CD4-positive, alpha-beta memory T cell (primary cell): Measurements from ENCODE around the gene GASK1A. TPM values are rescaled to one million over a fixed set of nuclear protein-coding genes. Genes with fewer than 3 reads are reported as not detected.
A peak's percentile ranks its signal among the peaks of the same experiment; 100 is the strongest.

Source experiments
- CTCF ChIA-PET: fragments of 350-600 bp; sonication (Branson Sonifier 250); formaldehyde crosslinking; loops from one replicate; lab custom pipeline; 2021; ENCODE audit warnings: inconsistent platforms; ENCODE audit not compliant: partially characterized antibody; lab: Charles Lee
- POLR2A ChIA-PET: fragments of 350-600 bp; sonication (Branson Sonifier 250); formaldehyde crosslinking; loops from one replicate; lab custom pipeline; 2021; ENCODE audit not compliant: partially characterized antibody; lab: Charles Lee
- DNase-seq, 5 donors: peaks; one replicate each; pipeline versions ENCODE4 v3.0.0 to v3.0.0-alpha.2; 2020 to 2022; ENCODE audit warnings: mixed read lengths in 1 of 5
- H3K27ac ChIP-seq: one replicate; pipeline ENCODE4 v1.7.0; 2013; ENCODE audit warnings: low read depth, low read length
- H3K27me3 ChIP-seq: 2 replicates; pipeline ENCODE4 v1.7.0; 2013; ENCODE audit warnings: mild to moderate bottlenecking, low read length, moderate library complexity; ENCODE audit not compliant: insufficient read depth
- H3K36me3 ChIP-seq: 2 replicates; pipeline ENCODE4 v1.7.0; 2013; ENCODE audit warnings: mild to moderate bottlenecking, low read length, moderate library complexity; ENCODE audit not compliant: insufficient read depth
- H3K4me1 ChIP-seq: 2 replicates; pipeline ENCODE4 v1.7.0; 2013; ENCODE audit warnings: mild to moderate bottlenecking, low read length, moderate library complexity; ENCODE audit not compliant: insufficient read depth
- H3K4me3 ChIP-seq, 2 donors: one replicate each; pipeline ENCODE4 v1.7.0; 2013; ENCODE audit warnings: low read length in 2 of 2, mild to moderate bottlenecking in 1 of 2
- H3K9me3 ChIP-seq, 2 donors: one replicate each; pipeline ENCODE4 v1.7.0; 2013; ENCODE audit warnings: low read length in 2 of 2, control low read depth in 1 of 2; ENCODE audit not compliant: control insufficient read depth in 1 of 2
- H3K27ac Mint-ChIP-seq, 7 donors: one replicate each; pipeline ENCODE4 v1.8.0; 2020 to 2021; ENCODE audit warnings: mixed read lengths in 7 of 7, mild to moderate bottlenecking in 6 of 7, inconsistent platforms in 3 of 7, moderate library complexity in 3 of 7
- H3K27me3 Mint-ChIP-seq, 2 donors: one replicate each; pipeline ENCODE4 v1.8.0; 2020 to 2021; ENCODE audit warnings: mixed read lengths in 2 of 2
- H3K36me3 Mint-ChIP-seq, 2 donors: one replicate each; pipeline ENCODE4 v1.8.0; 2020 to 2021; ENCODE audit warnings: mixed read lengths in 2 of 2, inconsistent platforms in 1 of 2, mild to moderate bottlenecking in 1 of 2
- H3K4me1 Mint-ChIP-seq, 4 donors: one replicate each; pipeline ENCODE4 v1.8.0; 2020 to 2021; ENCODE audit warnings: mixed read lengths in 4 of 4, mild to moderate bottlenecking in 1 of 4
- H3K4me3 Mint-ChIP-seq, 8 donors: one replicate each; pipeline ENCODE4 v1.8.0; 2020 to 2021; ENCODE audit warnings: mixed read lengths in 8 of 8, mild to moderate bottlenecking in 7 of 8, moderate library complexity in 6 of 8, inconsistent platforms in 3 of 8
- H3K9me3 Mint-ChIP-seq, 8 donors: one replicate each; pipeline ENCODE4 v1.8.0; 2020 to 2021; ENCODE audit warnings: mixed read lengths in 8 of 8, mild to moderate bottlenecking in 5 of 8, inconsistent platforms in 3 of 8, moderate library complexity in 1 of 8
- intact Hi-C: fragments of 100-400 bp; cut with micrococcal nuclease; formaldehyde crosslinking; loops from one replicate; pipeline ENCODE4 v1.15.1; 2023
- polyA plus RNA-seq, 2 donors: library from polyadenylated mRNA; unstranded; fragments of 300-500 nt; fragmentation: Illumina TruSeq; gene quantifications; one replicate each; pipeline ENCODE4 v1.2.3, GENCODE V29; 2021
- total RNA-seq, 2 experiments: library from RNA; stranded (reverse); gene quantifications; one replicate each; pipeline ENCODE4 v1.2.3, GENCODE V29; 2021

GASK1A gene
- total and polyA plus RNA-seq, 4 experiments from 2014 or later, result not detected

DNA sequence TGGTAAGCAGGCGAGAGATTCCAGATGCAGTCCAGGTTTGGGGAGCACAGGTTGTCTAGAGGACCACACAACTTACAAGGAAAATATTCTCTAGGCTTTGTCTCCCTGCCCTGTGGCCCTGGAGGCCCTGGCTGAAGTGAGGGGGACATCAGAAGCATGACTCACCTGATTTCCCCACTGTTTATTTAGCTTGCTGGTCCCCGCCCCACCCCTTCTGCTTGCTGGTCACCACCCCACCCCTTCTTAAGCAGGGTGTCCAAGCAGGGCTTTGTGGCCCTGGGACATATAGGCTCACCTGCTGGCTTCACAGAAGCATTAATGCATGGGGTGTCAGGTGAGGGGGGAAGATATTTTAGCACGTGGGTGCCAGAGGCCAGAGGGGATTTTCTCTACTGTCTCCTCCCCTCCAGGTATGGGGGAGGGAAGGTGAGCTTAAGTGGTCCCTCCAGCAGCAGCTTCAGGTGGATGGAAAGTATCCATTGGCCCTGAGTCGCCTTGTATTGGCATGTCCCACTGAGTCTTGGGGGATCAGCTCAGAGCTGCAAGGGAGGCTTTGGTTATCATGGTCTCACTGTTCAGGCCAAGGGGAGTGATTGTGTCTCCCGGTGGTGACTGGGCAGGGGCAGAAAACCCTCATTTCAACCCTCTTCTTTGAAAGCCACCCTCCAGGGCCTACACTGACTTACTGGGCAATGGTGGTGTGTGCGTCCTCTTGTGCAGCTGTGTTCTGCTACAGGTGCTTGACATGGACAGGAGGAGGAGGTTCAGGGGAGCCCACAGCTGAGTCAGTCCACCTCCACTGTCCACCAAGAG is 49.8 kb downstream of the GASK1A start:
- Mint-ChIP-seq H3K4me1 (peaks cover 23 to 32% (median 27%) of the 10 kb centered on the region in 4 donors), H3K27me3 (no peaks in the 10 kb centered on the region), H3K36me3 (no peaks in the 10 kb centered on the region), H3K27ac (peak overlapping the region in 1 of 7 donors; percentile 65), H3K9me3 (peaks cover 0 to 3% (median 0%) of the 10 kb centered on the region in 8 donors), H3K4me3 (no peak overlapping the region)
- Histone ChIP-seq H3K4me3 (no peak overlapping the region), H3K36me3 (no peaks in the 10 kb centered on the region), H3K9me3 (no peaks in the 10 kb centered on the region), H3K27me3 (no peaks in the 10 kb centered on the region), H3K27ac (no peak overlapping the region), H3K4me1 (peaks cover 25% of the 10 kb centered on the region)
- intact Hi-C loops, result no loop called here
- no peak for DNase-seq
- ChIA-PET POLR2A (no interaction called here), CTCF (no interaction called here)

DNA sequence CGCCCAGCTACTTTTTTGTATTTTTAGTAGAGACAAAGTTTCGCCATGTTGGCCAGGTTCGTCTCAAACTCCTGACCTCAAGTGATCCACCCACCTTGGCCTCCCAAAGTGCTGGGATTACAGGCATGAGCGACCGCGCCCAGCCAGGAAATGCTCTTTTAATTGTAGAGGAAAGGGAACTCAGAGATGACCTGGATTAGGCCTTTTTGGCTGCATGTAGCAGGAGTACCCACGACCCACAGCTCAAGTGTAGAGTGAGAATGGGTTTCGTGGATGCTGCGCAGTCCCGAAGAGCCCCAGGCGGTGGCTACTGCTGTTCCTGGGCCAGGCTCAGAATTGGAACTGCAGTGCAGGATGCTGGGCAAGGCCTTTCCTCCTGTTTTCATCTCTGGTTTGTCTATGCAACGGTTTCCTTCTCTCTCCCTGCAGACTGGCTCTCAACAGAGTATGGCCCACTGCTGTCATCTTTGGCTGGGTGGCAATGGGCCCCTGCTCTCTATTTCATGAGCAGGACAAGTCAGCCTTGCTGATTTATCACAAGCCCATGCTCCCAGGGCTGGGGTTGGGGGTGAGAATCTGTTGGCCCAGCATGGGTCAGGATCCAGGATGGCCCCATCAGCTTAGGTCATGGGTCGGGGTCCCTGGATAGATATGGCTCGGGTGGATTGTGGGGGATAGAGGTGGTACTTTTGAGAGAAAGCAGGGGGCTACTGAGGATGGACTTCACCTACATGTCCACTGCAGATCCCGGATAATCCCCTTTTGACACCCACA is 51.2 kb downstream of the GASK1A start:
- Histone ChIP-seq H3K36me3 (no peaks in the 10 kb centered on the region), H3K27ac (no peak overlapping the region), H3K4me3 (no peak overlapping the region), H3K9me3 (no peaks in the 10 kb centered on the region), H3K4me1 (peaks cover 10% of the 10 kb centered on the region), H3K27me3 (no peaks in the 10 kb centered on the region)
- no peak for DNase-seq
- Mint-ChIP-seq H3K9me3 (no peaks in the 10 kb centered on the region), H3K27me3 (peaks cover 0 to 1% of the 10 kb centered on the region in 2 donors), H3K36me3 (no peaks in the 10 kb centered on the region), H3K27ac (peak overlapping the region in 2 of 7 donors; percentile 23 to 24), H3K4me3 (no peak overlapping the region), H3K4me1 (peaks cover 9 to 17% (median 13%) of the 10 kb centered on the region in 4 donors)
- intact Hi-C loops, result no loop called here
- ChIA-PET CTCF (no interaction called here), POLR2A (no interaction called here)

DNA sequence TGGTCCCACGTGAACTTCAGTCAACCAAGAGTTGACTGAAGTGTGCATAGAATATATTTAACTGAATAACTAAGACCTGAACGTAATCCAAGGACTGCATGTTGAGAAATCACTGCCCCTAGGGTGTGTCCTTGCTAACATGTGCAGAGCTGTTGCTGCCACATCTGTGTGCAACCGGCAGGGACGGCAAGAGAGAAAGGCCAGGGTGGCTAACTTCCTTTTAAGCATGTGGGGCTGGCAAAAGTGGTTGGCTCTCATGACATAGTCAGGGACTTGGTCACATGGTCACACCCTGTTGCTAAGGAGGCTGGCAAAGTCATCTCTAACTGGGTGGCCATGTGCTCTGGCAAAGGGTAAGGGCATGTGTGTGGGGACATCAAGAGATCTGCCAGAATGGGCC is 52.4 kb downstream of the GASK1A start:
- no peaks in the 10 kb centered on the region for H3K9me3 Mint-ChIP-seq
- H3K27ac ChIP-seq, result no peak overlapping the region
- H3K4me3 ChIP-seq, result no peak overlapping the region
- DNase-seq, result no peak
- no peak overlapping the region for H3K4me3 Mint-ChIP-seq
- no peaks in the 10 kb centered on the region for H3K27me3 ChIP-seq
- H3K9me3 ChIP-seq, result no peaks in the 10 kb centered on the region
- no peaks in the 10 kb centered on the region for H3K36me3 Mint-ChIP-seq
- no peaks in the 10 kb centered on the region for H3K36me3 ChIP-seq
- H3K27me3 Mint-ChIP-seq, result peaks cover 0 to 1% of the 10 kb centered on the region in 2 donors
- ChIA-PET CTCF (no interaction called here), POLR2A (no interaction called here)
- no peaks in the 10 kb centered on the region for H3K4me1 ChIP-seq
- intact Hi-C loops, result no loop called here
- H3K27ac Mint-ChIP-seq, result no peak overlapping the region
- peaks cover 4 to 7% (median 5%) of the 10 kb centered on the region in 4 donors for H3K4me1 Mint-ChIP-seq

DNA sequence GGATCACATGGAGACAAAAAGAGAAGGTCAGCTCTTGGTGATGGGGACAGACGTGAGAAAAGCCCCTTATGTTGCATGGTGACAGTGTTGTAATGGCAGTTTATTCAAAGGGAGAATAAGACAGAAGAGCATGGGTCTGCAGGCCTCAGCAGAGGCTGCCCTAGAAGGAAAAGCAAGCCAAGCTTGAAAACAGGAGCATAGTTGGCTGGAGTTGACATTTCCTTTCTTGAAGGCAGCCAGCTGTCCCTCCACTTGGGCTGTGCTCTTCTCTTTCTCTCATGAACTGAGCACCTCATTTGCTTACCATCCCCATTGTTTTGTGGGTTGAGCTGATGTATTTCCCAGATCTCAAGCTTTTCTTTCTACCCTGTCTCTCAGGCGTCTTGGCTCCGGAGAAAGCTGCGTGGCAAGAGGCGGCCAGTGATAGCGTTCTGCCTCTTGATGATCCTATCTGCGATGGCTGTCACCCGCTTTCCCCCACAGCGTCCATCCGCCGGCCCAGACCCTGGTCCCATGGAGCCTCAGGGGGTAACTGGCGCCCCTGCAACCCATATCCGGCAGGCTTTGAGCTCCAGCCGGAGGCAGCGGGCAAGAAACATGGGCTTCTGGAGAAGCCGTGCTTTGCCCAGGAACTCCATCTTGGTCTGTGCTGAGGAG is 52.9 kb downstream of the GASK1A start:
- no peaks in the 10 kb centered on the region for H3K27me3 ChIP-seq
- H3K36me3 Mint-ChIP-seq, result no peaks in the 10 kb centered on the region
- no peak overlapping the region for H3K4me3 ChIP-seq
- H3K9me3 ChIP-seq, result no peaks in the 10 kb centered on the region
- no peak overlapping the region for H3K27ac ChIP-seq
- H3K9me3 Mint-ChIP-seq, result no peaks in the 10 kb centered on the region
- no peak overlapping the region for H3K27ac Mint-ChIP-seq
- peaks cover 4 to 10% (median 7%) of the 10 kb centered on the region in 4 donors for H3K4me1 Mint-ChIP-seq
- no peak for DNase-seq
- H3K36me3 ChIP-seq, result no peaks in the 10 kb centered on the region
- no peak overlapping the region for H3K4me3 Mint-ChIP-seq
- intact Hi-C loops, result no loop called here
- ChIA-PET CTCF (no interaction called here), POLR2A (no interaction called here)
- peaks cover 0 to 1% of the 10 kb centered on the region in 2 donors for H3K27me3 Mint-ChIP-seq
- no peaks in the 10 kb centered on the region for H3K4me1 ChIP-seq

DNA sequence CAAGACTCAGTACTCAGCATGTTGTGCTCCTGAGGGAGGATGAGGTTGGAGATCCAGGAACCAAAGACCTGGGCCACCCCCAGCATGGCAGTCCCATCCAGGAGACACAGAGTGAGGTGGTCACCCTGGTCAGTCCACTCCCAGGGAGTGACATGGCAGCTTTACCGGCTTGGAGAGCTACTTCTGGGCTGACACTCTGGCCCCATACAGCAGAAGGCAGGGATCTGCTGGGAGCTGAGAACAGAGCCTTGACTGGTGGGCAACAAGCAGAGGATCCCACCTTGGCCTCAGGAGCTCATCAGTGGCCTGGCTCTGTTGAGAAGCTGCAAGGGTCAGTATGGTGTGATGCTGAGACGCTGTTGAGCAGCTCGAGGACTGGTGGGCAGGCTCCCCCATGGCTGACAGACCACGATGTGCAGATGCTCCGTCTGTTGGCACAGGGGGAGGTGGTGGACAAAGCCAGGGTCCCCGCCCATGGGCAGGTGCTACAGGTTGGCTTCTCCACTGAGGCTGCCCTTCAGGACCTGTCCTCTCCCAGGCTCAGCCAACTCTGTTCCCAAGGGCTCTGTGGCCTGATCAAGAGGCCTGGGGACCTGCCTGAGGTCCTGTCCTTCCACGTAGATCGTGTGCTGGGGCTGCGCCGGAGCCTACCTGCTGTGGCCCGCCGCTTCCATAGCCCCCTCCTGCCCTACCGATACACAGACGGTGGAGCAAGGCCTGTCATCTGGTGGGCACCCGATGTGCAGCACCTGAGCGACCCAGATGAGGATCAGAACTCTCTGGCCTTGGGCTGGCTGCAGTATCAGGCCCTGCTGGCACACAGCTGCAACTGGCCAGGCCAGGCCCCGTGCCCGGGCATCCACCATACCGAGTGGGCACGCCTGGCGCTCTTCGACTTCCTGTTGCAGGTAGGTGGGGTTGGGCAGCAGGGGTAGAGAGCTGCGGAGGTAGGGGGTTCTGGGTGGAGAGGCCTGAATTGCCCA is 53.8 kb downstream of the GASK1A start:
- no peaks in the 10 kb centered on the region for H3K9me3 ChIP-seq
- H3K4me1 Mint-ChIP-seq, result peaks cover 4 to 15% (median 11%) of the 10 kb centered on the region in 4 donors
- H3K4me3 Mint-ChIP-seq, result no peak overlapping the region
- POLR2A ChIA-PET, result interaction anchor here (1.9 kb wide), 1 partner anchor 9 kb away, joined by 7 read pairs; no protein-coding TSS in a partner anchor
- H3K27ac Mint-ChIP-seq, result no peak overlapping the region
- H3K4me3 ChIP-seq, result no peak overlapping the region
- CTCF ChIA-PET, result interaction anchor here (0.8 kb wide), 1 partner anchor 9 kb away, joined by 3 read pairs; no protein-coding TSS in a partner anchor
- H3K27me3 Mint-ChIP-seq, result peaks cover 0 to 1% of the 10 kb centered on the region in 2 donors
- H3K27ac ChIP-seq, result no peak overlapping the region
- H3K36me3 Mint-ChIP-seq, result no peaks in the 10 kb centered on the region
- H3K36me3 ChIP-seq, result no peaks in the 10 kb centered on the region
- no peaks in the 10 kb centered on the region for H3K9me3 Mint-ChIP-seq
- peaks cover 6% of the 10 kb centered on the region for H3K4me1 ChIP-seq
- intact Hi-C loops, result no loop called here
- H3K27me3 ChIP-seq, result no peaks in the 10 kb centered on the region
- DNase-seq, result no peak

DNA sequence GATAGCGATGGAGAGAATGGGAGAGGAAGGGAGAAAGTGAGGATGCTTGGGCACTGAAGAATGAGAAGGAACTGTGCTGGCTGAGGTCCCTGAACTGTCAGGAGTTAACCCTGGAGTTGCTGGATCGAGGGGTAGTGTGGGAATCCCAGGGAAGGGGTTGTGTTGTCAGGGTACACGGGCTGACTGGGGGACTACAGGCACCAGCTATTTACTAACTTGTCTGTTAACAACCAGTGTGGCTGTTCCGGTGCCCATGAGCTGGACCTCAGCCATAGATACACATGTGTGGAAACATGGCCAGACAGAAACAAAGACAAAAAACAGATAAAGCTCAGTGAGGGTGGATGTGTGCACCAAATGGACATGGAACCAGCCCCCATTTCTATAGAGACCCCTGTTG is 55.1 kb downstream of the GASK1A start:
- Mint-ChIP-seq H3K4me3 (no peak overlapping the region), H3K27me3 (peaks cover 0 to 1% of the 10 kb centered on the region in 2 donors), H3K4me1 (peaks cover 13 to 27% (median 19%) of the 10 kb centered on the region in 4 donors), H3K9me3 (no peaks in the 10 kb centered on the region), H3K36me3 (no peaks in the 10 kb centered on the region), H3K27ac (no peak overlapping the region)
- Histone ChIP-seq H3K9me3 (no peaks in the 10 kb centered on the region), H3K4me1 (peaks cover 17% of the 10 kb centered on the region), H3K4me3 (no peak overlapping the region), H3K36me3 (no peaks in the 10 kb centered on the region), H3K27me3 (no peaks in the 10 kb centered on the region), H3K27ac (no peak overlapping the region)
- DNase-seq, result no peak
- intact Hi-C loops, result no loop called here
- ChIA-PET POLR2A (interaction anchor here (1.9 kb wide), 1 partner anchor 10 kb away, joined by 7 read pairs; no protein-coding TSS in a partner anchor), CTCF (interaction anchor here (0.8 to 1.1 kb wide), 2 partner anchors 10 to 70 kb away, joined by 3 read pairs; no protein-coding TSS in a partner anchor)
